Stimulated activated CD8-positive, alpha-beta memory T cell treated with anti-CD3 and anti-CD28 coated beads, Interleukin-7, amount 100 ng/mL, for 48 hours (primary cell): ENCODE data around the gene TRAPPC1.

Source experiments
- DNase-seq, 2 donors: peaks; one replicate each; pipeline ENCODE4 v3.0.0-alpha.2; 2020; ENCODE audit warnings: low read depth in 1 of 2; ENCODE audit errors: extremely low read depth in 1 of 2

The TRAPPC1 gene

DNA sequence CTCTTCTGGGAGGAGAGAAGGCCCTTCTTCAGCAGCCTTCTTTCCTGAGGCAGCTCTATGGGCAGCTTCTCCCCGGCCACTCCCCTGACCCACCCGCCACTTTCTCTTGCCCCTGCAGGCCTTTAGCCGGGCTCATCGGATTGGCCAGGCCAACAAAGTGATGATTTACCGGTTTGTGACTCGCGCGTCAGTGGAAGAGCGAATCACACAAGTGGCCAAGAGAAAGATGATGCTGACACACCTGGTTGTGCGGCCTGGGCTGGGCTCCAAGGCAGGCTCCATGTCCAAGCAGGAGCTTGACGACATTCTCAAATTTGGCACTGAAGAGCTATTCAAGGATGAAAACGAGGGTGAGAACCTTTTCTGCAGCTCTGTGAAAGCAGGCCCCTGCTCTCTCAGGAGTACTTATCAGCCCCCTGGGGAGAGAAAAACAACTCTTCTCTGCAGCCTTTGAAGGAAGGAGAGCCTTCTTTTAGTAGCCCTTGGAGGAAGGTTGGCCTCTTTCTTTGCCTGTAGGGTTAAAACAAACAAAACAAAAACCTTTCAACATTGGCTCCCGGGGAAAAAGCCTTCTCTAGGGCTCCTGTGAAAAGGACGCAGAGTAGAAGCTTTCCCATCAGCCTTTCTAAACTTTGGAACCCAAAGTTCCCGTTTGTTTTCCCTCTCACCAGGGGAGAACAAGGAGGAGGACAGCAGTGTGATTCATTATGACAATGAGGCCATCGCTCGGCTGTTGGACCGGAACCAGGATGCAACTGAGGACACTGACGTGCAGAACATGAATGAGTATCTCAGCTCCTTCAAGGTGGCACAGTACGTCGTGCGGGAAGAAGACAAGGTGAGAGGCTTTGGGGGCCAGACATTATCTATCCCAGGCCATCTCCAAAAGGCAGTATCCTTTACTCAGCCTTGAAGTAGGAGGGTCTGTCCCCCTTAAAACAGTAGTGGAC lies 28.3 kb downstream of the TRAPPC1 start:
- DNase-seq, result no peak

GRCh38 chr17:7897773-7898172 lies 34.0 kb downstream of the TRAPPC1 start:
- DNase-seq, result no peak

- DNase-seq, result no peak
Observed at GRCh38 chr17:7897090-7897489, 34.7 kb downstream of the TRAPPC1 start.

DNA sequence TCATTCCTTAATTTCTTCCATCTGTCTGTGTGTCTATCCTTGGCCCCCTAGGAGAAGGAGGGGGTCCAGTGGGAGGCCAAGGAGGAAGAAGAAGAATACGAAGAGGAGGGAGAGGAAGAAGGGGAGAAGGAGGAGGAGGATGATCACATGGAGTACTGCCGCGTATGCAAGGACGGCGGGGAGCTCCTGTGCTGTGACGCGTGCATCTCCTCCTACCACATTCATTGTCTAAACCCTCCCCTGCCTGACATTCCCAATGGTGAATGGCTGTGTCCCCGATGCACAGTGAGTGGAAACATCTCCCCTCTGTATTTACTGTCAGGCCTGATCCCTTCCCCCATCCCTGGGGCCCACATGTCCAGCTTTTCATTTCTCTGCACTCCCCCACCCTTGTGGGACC lies 36.9 kb downstream of the TRAPPC1 start:
- no peak for DNase-seq

DNA sequence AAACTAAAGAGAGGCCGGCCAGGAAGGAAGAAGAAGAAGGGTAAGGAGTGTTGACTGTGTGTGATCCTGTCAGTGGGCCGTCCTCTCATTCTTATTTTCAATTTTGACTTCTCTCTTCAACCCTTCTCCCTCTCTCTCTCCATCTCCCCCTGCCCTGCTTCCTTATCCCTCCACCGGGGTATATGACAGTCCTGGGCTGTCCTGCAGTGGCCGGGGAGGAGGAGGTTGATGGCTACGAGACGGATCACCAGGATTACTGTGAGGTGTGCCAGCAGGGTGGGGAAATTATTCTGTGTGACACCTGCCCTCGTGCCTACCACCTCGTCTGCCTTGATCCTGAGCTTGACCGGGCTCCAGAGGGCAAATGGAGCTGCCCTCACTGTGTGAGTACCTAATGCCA lies 37.5 kb downstream of the TRAPPC1 start:
- no peak for DNase-seq

DNA sequence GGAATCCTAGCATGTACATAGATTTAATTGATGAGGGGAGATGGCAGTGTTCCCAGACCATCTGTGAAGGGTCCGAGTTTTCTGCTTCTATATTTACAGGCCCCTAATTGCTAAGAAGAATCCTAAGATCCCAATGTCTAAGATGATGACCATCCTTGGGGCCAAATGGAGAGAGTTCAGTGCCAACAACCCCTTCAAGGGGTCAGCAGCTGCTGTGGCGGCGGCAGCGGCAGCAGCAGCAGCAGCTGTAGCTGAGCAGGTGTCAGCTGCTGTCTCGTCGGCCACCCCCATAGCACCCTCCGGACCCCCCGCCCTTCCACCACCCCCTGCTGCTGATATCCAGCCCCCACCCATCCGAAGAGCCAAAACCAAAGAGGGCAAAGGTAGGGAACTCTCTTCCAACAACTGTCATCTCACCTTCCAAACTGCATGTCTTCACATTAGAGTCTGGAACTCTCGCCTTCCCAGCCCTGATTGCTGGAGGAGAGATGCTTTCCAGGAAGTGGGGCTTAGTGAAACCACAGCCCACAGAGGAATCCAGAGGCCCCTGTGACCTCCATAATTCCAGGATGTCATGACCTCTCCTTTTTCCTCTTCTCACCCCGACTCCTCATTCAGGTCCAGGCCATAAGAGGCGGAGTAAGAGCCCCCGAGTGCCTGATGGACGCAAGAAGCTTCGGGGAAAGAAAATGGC lies 38.4 kb downstream of the TRAPPC1 start:
- no peak for DNase-seq

DNA sequence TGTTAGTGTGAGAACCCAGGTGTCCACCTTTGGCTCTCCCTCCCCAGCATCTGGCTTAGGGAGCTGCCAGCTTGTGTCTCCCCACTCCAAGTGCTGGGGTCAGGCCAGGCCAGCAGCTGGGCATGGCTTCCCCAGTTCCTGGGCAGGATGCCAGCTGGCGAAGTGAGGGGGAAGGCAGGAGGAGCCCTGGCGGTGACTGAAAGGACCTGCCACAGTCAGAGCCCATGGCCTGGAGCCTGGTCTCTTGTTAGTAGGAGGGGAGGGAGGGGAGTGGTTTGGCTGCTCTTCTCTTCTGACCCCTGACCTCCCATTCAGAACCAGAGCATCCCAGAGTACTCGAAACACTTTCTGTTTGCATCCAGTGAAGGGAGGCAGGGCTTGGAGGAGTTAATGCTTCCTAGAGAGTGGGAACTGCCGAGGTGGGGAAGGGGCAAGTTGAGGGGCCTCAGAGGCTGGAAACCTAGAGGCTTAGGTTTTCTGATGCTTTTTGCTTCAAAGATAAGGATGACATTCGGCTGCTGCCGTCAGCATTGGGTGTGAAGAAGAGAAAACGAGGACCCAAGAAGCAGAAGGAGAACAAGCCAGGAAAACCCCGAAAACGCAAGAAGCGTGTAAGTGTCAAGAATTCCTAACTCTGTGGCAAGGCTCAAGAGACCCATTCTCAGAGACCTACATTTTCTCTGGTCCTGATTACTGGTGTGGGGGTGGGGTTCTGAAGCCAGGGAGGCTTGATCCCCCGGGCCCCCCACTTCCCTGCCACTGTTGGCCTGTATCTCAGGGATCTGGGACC lies 42.4 kb downstream of the TRAPPC1 start:
- peak in 1 of 2 donors; percentile 25 for DNase-seq

DNA sequence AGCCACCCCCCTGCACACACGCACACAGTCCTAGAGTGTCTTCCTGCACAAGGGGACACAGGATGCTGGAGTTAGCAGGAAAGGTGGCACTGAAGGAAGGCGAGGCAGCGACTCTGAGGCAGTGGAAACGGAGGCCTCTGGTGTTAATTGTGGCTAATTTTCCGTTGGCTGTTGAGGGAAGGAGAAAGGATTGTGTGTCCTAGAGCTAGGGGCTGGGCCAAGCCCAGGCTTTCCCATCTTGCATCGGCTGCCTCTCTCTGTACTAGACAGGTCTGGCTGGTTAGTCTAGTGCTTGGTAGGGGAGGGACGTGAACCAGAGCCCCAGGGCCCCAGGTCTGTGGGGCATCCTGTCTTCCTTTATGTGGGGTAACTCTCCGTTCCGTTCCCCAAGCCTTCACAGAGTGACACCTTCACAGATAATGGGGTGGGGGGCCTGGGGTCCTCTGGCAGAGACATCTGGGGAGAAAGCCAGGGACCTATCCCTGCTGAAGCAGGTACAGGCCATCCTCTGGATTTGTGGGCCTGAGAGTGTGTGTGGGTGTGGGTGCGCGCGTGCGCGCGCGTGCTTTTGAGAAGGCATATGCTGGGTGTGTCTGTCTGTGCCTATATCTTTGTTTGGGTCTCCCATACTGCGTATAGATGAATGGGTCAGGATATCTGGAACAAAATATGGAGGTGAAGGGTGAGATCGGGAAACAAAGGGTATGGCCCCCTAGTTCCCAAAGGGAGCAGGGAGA lies 43.4 kb downstream of the TRAPPC1 start, which contains the start of gene CHD3:
TSS of gene CHD3 (plus strand) at position 606 of the 737 bp plus-strand sequence. CDS start 212 bp downstream, outside the sequence.
- DNase-seq, result peak in 1 of 2 donors; percentile 32

DNA sequence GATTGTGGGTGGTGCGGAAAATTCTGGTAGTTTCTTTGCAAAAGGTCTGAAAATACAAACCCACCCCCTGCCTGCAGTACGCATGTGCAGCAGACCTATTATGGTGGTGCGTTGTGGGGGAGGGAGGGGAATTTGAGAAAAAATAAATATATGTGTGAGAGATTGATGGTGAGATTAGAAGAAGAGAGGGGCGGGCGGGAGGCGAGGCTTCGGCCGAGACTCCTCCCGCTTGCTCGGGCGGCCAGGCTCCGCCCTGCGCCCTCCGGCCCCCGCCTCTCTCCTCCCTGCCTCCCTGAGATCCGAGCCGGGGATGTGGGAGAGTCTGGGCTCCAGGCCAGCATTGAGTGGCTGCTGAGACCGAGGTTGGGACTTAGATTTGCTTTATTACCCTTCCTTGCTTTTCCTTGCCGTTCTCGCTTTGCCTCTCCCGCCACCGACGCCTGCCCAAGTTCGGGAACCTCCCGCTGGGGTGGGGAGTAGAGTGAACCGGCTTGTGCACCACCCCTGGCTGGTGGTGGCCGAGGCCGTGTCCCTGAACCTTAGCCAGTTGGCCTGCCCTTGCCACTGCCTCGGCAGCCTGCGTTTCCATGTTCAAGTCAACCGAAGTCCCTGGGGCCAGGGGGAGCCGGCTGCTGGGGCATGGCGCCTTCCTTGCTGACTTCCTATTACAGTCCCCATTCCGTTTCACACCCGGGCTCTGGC lies 44.1 kb downstream of the TRAPPC1 start:
- peak; percentile 65 to 87 for DNase-seq

GRCh38 chr17:7887038-7887481 lies 44.7 kb downstream of the TRAPPC1 start:
- no peak for DNase-seq

DNA sequence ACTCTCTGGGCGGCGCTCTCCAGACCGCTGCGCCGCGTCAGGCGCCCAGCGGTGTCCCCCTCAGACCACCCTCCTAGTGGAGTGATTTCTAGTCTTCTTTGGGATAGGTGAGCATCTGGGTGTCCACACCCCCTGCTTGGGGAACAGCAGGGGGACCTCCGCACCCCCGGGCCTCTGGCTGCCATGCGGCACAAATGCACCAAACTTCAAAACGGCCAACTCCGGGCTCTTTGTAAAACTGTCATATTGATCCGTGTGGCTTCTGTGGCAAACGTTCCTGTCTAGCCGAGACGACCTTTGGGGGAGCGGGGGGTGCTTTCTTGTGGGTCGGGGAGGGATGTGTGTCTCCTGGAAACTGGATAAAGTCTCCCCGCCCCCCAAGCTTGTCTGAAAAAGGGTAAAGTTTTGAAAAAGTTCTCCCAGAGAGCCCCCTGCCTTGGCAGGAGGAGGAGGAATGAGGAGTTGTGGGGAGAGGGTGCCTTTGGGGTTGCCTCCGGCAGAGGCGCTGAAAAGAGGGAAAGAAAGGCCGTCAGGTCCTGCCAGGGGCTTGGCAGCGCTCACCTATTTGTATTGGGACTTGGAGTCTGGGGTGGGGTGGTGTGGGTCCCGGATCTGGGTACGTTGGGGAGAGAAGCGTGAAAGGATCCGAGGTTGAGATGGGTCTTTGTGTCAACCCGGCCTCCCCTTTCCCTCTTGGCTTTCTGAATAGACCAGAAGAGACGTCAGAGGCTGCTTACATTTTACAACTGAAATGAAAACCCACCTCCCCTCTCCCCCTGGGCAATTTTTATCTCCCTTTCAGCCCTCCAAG lies 45.3 kb downstream of the TRAPPC1 start:
- DNase-seq, result peak in 1 of 2 donors; percentile 38

DNA sequence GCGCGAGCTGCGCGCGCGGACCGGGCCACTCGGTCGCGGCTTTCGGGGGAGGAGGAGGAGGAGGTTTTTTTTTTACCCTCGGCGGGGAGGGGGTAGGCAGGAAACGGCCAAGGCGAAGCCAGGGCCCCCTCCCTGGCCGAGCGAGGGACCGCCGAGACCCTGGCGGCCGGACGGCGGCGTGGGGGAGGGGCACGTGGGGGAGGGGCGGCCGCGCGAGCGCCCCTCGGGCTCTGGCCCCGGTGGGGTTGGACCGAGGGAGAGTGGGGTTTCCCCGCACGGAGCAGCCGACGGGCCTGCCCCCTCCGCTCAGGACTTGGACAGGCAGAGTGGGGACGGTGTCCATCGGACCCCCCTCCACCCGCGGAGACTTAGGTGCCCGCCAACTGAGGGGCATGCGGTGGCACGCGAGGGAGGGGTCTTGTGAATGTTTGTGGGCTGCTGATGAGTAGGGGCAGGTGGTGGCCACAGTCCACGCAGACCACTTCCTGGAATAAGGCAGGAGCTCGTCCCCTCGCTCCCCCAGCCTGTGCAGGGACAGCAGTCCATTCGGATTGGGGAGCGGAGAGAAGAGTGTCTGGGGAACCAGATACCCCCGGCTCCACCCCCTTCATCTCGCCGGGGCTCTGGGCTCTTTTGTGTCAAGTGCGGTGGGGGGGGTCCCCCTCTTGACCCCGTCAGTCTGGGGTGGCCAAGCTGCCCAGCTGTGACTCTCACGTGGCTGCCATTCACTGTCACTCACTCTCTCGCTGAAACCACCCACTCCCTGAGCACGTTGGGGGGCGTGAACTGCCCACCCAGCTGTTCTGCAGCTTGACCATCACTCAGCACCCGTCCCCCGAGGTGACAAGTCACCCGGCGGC lies 46.1 kb downstream of the TRAPPC1 start:
- peak in 1 of 2 donors; percentile 37 for DNase-seq

DNA sequence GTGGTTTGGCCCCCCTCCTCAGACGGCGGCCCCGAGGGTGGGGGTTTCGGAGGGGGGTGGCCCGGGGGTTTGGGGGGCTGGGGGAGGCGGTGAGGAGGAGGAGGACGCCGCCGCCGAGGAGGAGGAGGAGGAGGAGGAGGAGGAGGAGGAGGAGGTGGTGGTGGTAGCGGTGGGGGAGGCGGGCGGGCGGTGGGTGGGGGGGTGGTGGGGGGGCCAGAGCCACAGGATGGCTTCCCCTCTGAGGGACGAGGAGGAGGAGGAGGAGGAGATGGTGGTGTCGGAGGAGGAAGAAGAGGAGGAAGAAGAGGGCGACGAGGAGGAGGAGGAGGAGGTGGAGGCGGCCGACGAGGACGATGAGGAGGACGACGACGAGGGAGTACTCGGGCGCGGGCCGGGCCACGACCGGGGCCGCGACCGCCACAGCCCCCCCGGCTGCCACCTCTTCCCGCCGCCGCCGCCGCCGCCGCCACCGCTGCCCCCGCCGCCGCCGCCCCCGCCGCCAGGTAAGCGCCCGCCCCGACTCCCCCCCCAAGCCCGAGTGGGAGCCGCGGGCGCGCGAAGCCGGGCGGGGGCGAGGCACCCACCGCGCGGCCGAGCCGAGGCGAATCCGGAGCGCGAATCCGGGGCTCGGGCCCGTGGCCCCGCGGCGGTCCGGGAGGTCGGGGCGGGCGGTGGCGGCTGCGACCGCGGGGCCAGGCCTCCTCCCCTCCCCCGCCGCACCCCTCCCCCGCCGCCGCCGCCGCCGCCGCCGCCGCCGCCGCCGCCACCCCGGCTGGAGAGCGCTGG lies 47.0 kb downstream of the TRAPPC1 start:
- no peak for DNase-seq

DNA sequence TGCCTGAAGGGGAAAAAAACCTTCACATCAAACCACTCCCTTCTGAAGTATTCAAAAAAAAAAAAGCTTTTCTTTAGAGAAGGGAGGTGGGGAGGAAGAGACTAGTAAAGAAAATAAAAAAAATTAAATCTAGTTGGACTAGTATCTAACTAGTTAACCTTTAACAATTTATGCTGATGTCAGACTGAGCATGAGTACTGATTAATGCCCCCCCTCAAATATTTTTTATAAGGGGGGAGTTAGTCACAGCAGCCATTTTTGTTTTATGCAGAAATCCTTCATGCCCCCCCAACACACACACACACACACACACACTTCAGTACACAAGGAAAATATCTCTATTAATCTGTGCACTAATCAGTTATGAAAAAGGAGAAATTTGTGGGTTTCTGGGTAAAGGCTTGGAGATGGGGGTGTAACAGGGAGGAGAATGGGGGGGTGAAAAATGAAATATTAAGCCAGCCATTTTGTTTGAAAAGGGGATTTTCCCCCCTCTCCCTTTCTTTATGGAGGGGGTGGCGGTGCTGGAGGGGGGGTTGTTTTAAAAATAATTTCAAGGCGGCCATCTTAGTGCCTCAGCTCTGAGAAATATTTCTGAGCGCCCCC lies 47.9 kb downstream of the TRAPPC1 start:
- DNase-seq, result no peak

GRCh38 chr17:7882629-7883028 lies 49.1 kb downstream of the TRAPPC1 start:
- DNase-seq, result no peak

- DNase-seq, result no peak
Observed at GRCh38 chr17:7882068-7882467, 49.7 kb downstream of the TRAPPC1 start.
